G401 (cell line): Measurements from ENCODE around the gene SPECC1L. TPM values are rescaled to one million over a fixed set of nuclear protein-coding genes. Genes with fewer than 3 reads are reported as not detected.
"Not testable (repeated sequence)": the region's sequence is repeated elsewhere in the genome, so short reads cannot be mapped to it uniquely, and the experiment has no call there.

Experiments used
- DNase-seq: peaks from one replicate; pipeline ENCODE4 v3.0.0-alpha.2; 2015; ENCODE audit warnings: low spot score
- in situ Hi-C: cut with HindIII; loops from 2 replicates; pipeline ENCODE4 v1.10.0; 2016; ENCODE audit warnings: low sequenced_read_pairs, mixed read lengths
- total RNA-seq: library from RNA; depleted of rRNA; stranded (reverse); fragments of >200 nt; shearing (Covaris generic); gene quantifications from 2 replicates; pipeline ENCODE4 v1.2.3, GENCODE V29; 2014

Gene SPECC1L
- total RNA-seq, 1 experiment from 2014 or later, result 12.0 TPM

DNA sequence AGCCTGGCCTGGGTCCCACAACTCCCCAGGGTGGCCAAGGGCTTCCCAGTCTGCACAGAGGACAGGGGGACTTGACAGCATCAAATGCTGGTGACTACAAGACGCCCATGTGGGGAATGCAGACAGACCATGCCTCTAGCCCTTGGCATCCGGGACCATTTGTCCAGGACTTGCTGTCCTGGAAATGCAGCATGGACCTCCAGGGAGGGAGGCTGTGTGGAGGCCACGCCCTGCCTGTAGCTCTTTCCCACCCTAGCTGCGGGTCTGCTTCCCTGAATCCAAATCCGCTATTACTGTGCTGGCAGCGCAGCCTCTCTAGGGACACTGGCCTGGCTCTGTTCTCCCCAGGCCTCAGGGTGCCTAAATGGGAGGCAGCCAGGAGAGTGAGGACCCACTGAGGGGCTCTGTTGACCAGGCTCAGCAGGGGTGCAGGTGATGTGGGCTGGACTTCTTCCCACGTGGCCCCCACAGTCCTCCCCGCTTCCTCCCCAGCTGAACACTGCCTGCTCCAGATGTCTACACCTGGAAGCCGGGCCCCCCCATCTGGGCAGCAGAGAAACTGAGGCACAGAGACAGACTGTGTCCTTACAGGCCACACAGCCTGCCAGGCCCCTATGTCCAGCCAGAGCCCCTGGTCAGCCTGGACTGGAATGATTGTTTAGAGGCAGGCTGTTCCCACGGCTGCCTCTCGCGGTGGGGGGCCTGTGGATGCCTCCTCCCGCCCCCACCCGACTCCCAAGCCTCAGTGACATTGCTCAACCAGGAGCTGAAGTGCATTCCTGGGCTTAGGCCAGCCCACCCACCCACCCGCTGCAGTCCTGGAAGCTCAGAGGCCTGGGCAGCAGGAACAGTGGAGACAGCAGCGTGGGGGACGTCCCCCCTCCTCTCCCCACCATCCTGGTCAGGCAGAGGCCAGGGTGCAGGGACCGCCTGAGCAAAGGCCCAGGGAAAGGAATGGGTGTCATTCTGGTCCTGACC is 24.8 kb upstream of the SPECC1L start:
- in situ Hi-C loops, DNase-seq: not testable (repeated sequence)

DNA sequence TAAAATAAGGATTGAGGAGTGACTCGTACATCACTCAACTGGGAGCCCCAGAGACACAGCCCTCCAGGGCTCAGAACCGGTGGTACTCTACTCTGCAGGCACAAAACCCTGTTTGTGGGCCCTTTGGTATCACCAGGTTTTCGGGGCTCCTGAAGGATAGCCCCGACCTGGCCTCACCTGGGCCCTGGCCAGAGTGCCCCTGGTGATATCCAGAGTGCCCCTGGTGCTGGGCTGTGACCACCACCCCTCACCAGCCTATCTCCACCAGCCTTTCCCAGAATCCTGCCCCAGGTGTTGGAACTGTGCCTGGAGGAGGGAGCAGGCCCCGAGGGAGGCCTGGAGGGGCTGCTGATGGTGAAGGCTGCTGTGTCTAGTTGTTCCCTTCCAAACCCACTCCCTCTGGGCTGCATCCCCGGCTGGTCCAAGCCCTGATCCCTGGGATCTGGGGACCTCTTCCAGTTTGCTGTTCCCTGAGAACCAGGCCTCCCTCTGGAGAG is 23.6 kb upstream of the SPECC1L start:
- in situ Hi-C loops, result no loop called here
- DNase-seq, result no peak

DNA sequence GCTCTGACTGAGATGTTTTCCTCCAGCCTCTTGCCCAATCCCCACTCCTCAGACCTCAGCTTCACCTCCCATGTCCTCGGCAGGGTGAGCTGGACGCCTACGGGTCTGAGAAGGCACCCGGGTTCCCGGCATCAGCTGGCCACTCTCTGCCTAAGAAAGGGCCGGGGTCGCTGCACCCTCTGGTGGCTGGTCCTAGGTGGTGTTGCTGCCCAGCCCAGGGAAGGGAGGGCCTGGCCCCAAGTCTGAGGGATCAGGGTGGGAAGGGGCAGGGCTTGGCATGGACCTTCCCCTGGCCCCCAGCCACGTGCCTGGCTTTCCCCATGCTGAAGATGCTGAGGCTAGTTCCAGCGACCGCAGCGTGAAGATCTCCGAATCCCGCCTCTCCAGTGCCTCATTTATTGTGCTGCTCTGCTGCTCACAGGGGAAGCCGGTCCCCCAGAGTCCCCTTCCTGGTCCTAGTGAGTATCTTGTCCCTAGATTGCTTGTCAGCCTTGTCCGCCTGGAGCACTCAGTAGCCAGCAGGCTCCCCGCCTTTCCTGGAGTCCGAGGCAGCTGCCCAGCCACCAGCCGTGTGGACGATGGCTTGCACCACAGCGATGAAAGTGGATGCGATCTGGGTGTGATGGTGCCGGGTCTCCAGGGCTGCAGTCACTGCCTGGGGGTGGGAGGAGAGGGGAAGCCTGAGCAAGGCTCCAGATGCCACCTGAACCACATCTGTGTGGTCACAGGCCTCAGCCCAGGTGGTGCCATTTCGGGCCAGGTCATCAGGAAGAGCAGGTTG is 22.9 kb upstream of the SPECC1L start:
- in situ Hi-C loops, result no loop called here
- peak; percentile 84 for DNase-seq

DNA sequence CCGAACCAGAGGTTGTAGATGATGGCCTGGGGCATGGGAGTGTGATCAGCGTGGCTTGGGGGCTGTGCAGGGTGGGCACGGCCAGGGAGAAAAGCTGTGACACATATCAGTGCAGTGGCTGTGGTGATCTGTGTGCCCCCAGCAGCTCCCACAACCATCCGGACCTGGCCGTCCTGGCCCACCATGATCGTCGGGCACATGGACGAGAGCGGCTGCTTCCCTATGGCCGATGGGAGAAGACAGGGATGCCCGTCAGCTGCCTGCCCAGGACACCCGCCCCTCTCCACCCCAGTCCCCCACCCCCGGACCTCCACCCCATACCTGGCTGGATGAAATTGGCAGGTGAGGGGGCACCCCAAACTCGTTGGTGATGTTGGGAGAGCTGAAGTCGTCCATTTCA is 22.0 kb upstream of the SPECC1L start:
- DNase-seq, result not testable (repeated sequence)

DNA sequence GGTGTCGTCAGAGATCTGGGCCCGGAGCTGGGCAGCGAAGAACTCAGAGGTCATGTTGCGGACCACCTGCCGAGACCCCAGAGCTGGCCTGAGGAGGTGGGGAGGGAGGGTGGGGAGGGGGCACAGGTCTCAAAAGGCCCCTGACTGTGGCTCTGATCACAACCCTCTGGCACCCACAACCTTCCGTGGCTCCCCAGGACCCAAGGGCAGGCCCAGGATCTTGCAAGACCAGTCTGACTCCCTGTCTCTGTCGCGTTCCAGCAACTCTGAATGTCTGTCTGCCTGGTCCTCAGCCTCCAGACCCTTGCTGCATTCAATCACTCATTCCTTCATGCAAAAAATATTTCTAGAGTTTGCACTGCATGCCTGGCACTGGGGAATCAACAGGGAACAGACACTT is 21.2 kb upstream of the SPECC1L start:
- DNase-seq, in situ Hi-C loops: not testable (repeated sequence)

More for the DNA sequence above, 22.0 kb upstream of the SPECC1L start:
- in situ Hi-C loops, result not testable (repeated sequence)

DNA sequence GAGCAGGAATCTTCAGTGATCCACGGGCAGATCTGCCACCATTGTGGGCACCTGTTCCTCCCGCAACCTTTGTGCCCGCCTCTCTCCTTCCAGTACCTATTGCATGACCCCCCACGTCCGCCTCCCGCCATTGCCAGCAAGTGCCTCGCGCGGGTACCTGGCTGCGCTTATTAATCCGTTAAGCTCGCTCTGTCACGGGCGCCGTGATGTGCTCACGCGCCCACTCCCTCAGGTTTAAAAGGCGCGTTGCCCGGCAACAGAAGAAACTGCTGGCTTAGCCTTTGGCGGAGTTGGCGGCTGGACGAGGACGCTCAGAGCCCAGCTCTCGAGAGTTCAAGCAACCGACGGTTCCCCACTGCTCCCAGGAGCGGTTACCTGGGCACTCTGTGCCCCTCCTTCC is 19.3 kb upstream of the SPECC1L start:
- in situ Hi-C loops, DNase-seq: not testable (repeated sequence)

DNA sequence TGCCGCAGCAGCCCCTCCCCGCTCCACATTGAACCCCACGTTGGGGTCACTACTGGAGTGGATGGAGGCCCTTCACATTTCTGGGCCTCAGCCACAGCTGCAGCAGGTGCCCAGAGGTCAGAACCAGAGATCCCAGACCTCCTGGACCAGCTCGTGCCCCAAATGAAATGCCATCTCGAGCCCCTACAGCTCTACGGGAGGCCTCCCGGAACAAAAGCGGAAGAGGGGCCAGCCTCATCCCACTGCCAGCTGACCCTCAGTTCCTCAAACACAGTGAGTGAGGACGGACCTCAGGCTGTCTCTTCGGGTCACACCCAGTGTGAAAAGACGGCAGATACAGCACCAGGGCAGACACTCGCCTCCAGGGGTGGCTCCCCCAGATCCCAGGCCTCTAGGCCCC is 17.5 kb upstream of the SPECC1L start:
- DNase-seq, in situ Hi-C loops: not testable (repeated sequence)

DNA sequence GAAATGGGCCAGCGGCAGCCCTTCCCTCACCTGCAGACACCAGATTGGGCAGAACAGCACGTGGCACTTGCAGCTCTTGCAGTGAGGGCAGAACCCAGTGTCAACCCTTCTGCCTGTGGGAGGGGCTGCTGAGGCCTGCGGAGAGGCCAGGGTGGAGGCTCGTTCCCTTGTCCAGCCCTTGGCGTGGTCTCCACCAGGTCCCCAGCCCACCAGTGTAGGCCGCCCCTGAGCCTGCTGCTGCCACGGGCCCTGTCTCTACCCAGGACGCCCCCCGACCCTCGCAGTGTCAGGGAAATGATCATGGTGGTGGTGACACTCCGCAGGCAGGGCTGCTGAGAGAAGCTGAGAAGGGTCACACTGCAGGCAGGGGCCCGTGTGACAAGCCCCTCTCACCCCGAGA is 14.5 kb upstream of the SPECC1L start:
- DNase-seq, in situ Hi-C loops: not testable (repeated sequence)

DNA sequence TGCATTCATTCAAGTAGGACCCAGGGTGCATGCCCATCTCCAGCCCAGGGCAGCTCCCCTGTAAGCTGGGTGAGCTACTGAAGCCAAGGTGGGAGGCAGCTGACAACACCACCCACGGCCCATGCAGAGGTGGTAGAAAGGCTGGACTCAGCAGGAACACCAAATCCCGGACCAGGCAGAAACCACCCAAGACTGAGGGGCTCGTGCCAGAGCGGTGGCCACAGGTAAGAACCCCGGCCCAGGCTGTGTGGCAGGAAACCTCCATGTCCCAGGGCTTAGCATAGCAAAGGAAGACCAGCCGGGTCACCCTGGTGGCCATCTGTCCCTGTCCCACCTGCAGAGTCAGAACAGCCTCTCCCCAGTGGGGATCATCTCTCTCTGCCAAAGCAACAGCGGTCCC is 13.9 kb upstream of the SPECC1L start:
- DNase-seq, result peak; percentile 39
- in situ Hi-C loops, result not testable (repeated sequence)

DNA sequence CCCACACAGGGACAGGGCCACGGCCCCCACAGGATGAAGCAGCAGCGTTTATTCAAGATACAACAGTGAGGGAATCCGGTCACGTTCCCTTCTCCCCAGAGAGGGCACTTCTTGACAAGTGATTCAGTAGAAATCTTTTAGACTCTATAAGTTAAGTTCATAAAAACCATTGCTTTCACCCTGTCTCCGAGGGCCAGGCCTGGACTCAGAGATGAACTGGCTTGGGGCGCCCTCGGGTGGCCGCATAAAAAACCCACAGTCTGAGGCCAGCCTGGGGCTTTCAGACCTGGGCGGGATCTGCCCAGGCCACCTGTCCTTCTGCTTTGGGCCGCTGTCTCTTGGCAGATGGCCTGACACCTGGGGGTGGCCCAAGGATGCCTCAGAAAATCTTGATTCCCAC is 11.2 kb upstream of the SPECC1L start:
- in situ Hi-C loops, result not testable (repeated sequence)
- peak; percentile 75 for DNase-seq

DNA sequence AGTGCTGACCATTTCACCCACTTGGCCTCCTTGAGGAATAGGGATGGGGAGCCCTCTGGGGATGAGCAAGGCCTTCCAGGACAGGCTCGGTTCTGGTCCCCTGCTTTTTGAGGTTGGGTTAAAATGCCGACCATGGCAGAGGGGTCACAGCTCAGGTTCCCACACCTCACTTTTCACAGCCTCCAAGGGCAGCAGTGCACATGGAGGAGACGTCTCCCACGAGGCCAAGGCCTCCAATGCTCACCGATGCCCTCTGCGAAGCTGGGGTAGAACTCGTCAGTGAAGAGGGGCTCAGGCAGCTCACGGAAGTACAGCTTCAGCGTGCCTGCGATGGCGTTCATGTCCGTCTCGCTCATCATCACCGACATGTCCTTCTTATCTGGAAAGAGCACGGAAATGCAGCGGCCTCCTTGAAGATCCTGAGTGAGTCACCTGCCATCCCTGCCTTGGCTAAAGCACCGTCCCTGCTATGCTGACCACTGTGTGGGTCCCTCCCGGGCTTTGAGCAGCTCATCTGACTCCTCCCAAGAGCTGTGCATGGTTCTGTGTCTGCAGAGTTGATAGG is 8.4 kb upstream of the SPECC1L start:
- in situ Hi-C loops, DNase-seq: not testable (repeated sequence)

DNA sequence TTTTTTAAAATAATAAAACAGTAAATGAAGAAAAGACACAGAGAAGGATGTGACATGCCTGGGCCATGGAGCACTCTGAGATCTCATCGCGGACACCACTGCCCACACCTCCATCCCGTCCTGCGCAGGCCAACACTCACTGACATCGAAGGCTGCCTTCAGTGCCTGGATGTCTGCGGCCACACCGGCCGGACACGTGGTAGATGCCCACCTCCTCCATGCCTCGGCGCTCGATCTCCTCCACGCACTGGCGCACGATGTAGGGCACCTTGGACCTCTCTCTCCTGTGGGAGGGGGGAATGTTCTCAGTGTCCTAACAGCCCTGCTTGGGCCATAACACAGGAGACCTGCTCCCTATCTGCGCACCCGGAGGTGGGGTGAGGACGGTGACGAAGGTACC is 7.2 kb upstream of the SPECC1L start:
- in situ Hi-C loops, DNase-seq: not testable (repeated sequence)

DNA sequence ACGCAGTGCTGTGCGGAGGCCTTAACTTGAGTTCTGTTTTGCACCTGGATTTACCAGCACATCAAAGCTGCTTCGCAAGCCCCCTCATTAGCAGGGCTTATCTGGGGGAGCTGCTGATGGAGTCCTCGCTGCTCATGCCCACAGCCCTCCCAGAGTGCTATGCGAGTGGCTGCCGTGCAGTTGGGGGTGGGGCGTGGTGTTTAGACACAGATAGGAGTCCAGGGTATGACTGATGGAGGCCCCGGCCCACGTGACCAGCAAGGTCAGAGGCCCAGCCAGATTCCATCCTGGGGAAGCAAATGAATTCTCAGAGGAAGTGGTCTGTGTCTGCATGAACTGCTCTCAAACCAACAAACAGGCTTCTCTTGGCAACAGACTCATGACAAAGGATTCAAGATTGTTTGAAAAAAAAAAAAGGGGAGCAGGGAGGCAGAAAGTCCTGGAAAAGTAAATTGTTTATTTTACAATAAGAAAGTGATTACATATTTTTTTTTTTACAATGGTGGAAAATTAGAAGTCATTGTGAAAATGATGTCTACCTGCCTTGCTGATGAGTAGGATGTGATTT is 6.2 kb upstream of the SPECC1L start:
- in situ Hi-C loops, DNase-seq: not testable (repeated sequence)

DNA sequence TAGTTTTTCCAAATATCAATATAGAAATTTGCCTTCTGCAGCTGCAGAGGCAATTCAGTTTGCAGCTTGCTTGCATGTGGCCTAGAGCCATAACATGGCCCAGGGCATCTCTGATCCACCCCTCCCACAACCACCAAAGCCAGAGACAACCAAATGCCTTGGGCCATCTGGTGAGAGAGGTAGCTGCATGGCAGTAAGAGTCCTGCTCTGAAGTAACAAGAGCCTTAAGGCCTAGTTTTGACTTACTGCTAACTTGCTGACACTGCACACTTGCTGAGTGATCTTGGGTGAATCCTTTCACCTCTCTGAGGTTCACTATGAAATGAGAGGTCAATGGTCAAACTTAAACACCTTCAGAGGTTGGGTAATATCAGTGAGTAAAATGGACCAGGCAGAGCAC is 4.9 kb upstream of the SPECC1L start:
- DNase-seq, result no peak
- in situ Hi-C loops, result no loop called here

DNA sequence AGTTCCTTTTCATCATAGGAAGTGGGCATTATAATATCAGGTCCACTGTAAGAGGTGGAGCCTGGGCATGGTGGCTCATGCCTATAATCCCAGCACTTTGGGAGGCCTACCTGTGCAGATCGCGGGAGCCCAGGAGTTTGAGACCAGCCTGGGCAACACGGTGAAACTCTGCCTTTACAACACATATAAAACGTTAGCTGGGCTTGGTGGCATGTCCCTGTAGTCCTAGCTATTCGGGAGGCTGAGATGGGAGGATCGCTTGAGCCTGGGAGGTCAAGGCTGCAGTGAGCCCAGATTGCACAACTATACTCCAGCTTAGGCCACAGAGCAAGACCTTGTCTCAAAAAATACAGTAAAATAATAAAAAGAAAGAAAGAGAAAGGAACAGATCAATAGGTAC is 4.1 kb upstream of the SPECC1L start:
- DNase-seq, in situ Hi-C loops: not testable (repeated sequence)

DNA sequence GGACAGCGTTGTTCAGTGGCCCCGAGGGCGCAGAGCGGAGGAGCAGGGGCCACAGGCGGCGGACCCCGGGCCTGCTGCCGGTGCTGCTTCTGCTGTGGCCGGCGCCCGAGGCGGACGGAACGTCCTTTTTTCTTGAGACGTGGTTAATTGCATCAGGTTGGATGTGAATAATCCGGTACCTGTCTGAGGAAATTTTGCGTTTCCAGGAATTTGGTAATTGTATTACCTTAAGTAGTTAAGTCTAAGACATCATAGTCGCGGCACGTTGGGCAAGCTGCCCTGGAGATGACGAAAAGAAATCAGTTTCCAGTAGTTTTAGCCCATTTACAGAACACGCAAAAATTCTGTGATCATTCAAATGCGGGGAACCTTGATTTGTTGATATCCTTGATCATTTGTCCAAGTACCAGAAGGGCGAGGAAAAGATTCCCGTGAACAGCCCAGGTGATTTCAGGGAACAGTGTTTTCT is 789 bp downstream of the SPECC1L start:
- DNase-seq, result peak; percentile 52
- in situ Hi-C loops, result no loop called here

DNA sequence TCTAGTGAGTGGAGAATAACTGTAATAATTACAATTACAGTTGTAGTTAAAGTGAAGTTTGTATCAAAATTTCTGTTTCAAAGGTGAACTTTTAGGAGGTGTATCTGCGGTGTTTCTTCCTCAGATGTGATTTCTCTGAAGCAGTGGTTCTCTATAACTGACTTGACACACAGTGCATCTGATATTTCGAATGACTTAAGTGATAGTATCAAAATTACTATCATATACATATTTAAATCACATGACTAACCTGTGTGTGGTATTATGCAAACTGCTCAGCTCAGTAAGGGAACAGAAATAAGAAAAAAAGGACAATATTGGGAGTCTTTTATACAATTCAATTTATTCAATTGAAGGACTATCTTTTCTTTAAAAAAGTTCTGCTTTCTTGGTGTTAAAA is 2.4 kb downstream of the SPECC1L start:
- DNase-seq, in situ Hi-C loops: not testable (repeated sequence)

DNA sequence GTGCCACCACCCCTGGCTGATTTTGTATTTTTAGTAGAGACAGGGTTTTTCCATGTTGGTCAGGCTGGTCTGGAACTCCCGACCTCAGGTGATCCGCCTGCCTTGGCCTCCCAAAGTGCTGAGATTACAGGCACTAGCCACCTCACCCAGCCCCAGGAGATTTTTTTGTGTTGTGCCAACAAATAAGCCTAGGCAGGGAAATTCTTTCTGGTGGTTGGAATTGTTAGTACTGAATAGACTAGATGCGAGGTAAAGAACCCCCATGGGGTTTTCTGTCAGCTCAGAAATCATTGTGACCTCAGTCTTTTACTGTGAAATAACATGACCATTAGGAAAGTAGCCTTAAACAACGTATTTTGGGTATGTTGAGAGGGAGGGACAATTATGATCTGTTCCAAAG is 3.3 kb downstream of the SPECC1L start:
- in situ Hi-C loops, DNase-seq: not testable (repeated sequence)
